Measurements from ENCODE around the gene ZNRF3. TPM values are rescaled to one million over a fixed set of nuclear protein-coding genes. Genes with fewer than 3 reads are reported as not detected.

The ZNRF3 gene
- polyA plus RNA-seq, 1 of the 3 experiments (the other 2 are of a cell fraction): 4.2 TPM

- H3K4me3 ChIP-seq (ENCODE audit: low read depth in 2 of 2, low read length in 1 of 2): no peak overlapping the region
- H3K9me3 ChIP-seq: no peaks in the 10 kb centered on the region
- H3K27ac ChIP-seq (ENCODE audit: low read depth in 2 of 2, low read length in 1 of 2): no peak overlapping the region
- no peak overlapping the region for H2AFZ ChIP-seq (ENCODE audit: low read depth)
- no peak for TF ChIP-seq MXI1 (IDR thresholded peaks at IDR 0.05; ENCODE audit: low read depth, low read length)
- no peak for TF ChIP-seq TEAD4 (IDR thresholded peaks at IDR 0.05; ENCODE audit: borderline replicate concordance, insufficient read depth)
- no peak for TF ChIP-seq NRF1 (IDR thresholded peaks at IDR 0.05; ENCODE audit: low read depth, low read length)
- TF ChIP-seq SMC3 (IDR thresholded peaks at IDR 0.05; ENCODE audit: low read depth, low read length): no peak
- TF ChIP-seq, protein P1, sequence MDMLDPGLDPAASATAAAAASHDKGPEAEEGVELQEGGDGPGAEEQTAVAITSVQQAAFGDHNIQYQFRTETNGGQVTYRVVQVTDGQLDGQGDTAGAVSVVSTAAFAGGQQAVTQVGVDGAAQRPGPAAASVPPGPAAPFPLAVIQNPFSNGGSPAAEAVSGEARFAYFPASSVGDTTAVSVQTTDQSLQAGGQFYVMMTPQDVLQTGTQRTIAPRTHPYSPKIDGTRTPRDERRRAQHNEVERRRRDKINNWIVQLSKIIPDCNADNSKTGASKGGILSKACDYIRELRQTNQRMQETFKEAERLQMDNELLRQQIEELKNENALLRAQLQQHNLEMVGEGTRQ (IDR thresholded peaks at IDR 0.05; ENCODE audit: borderline replicate concordance, low read depth, low read length): no peak
- TF ChIP-seq RXRA (IDR thresholded peaks at IDR 0.05; ENCODE audit: borderline replicate concordance, low read depth): no peak
- TF ChIP-seq GABPA (IDR thresholded peaks at IDR 0.05; ENCODE audit: low read depth): no peak
- TF ChIP-seq SIN3A (IDR thresholded peaks at IDR 0.05; ENCODE audit: borderline replicate concordance, low read depth, low read length): no peak
- TF ChIP-seq, protein P2, sequence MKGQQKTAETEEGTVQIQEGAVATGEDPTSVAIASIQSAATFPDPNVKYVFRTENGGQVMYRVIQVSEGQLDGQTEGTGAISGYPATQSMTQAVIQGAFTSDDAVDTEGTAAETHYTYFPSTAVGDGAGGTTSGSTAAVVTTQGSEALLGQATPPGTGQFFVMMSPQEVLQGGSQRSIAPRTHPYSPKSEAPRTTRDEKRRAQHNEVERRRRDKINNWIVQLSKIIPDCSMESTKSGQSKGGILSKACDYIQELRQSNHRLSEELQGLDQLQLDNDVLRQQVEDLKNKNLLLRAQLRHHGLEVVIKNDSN (IDR thresholded peaks at IDR 0.05; ENCODE audit: borderline replicate concordance, low read depth): no peak
- TF ChIP-seq, protein P3, sequence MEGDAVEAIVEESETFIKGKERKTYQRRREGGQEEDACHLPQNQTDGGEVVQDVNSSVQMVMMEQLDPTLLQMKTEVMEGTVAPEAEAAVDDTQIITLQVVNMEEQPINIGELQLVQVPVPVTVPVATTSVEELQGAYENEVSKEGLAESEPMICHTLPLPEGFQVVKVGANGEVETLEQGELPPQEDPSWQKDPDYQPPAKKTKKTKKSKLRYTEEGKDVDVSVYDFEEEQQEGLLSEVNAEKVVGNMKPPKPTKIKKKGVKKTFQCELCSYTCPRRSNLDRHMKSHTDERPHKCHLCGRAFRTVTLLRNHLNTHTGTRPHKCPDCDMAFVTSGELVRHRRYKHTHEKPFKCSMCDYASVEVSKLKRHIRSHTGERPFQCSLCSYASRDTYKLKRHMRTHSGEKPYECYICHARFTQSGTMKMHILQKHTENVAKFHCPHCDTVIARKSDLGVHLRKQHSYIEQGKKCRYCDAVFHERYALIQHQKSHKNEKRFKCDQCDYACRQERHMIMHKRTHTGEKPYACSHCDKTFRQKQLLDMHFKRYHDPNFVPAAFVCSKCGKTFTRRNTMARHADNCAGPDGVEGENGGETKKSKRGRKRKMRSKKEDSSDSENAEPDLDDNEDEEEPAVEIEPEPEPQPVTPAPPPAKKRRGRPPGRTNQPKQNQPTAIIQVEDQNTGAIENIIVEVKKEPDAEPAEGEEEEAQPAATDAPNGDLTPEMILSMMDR (IDR thresholded peaks at IDR 0.05): no peak
- TF ChIP-seq, protein P4, sequence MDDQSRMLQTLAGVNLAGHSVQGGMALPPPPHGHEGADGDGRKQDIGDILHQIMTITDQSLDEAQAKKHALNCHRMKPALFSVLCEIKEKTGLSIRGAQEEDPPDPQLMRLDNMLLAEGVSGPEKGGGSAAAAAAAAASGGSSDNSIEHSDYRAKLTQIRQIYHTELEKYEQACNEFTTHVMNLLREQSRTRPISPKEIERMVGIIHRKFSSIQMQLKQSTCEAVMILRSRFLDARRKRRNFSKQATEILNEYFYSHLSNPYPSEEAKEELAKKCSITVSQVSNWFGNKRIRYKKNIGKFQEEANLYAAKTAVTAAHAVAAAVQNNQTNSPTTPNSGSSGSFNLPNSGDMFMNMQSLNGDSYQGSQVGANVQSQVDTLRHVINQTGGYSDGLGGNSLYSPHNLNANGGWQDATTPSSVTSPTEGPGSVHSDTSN (IDR thresholded peaks at IDR 0.05): no peak
- no peaks in the 10 kb centered on the region for H4K20me1 ChIP-seq (ENCODE audit: insufficient read depth)
- WGBS (ENCODE audit: low lambda C conversion rate): 81% methylated on average over 4 of the region's 4 CpGs
- no peak for DNase-seq
- peaks cover 19% of the 10 kb centered on the region; the same call in 1 of the 2 replicates for H3K79me2 ChIP-seq (ENCODE audit: insufficient read depth)
- peaks cover 15 to 23% of the 10 kb centered on the region in 2 experiments for H3K4me1 ChIP-seq (ENCODE audit: control insufficient read depth in 1 of 2, insufficient read depth in 2 of 2, low read depth in 1 of 2, low read length in 1 of 2)
- no peak overlapping the region for H3K4me2 ChIP-seq
- H3K9me2 ChIP-seq: no peaks in the 10 kb centered on the region
- no peak overlapping the region for H3K9ac ChIP-seq
- no peaks in the 10 kb centered on the region for H3K27me3 ChIP-seq (ENCODE audit: insufficient read depth)
- POLR2A ChIA-PET: no interaction called here
- CTCF ChIA-PET: interaction anchor here (1.9 kb wide), 1 partner anchor 8 kb away, joined by 5 read pairs; no protein-coding TSS in a partner anchor
- H3K36me3 ChIP-seq (replicated peaks in 1 of 2; ENCODE audit: control insufficient read depth in 1 of 2, insufficient read depth in 2 of 2, low read length in 1 of 2): no peaks in the 10 kb centered on the region
- peaks cover 4% of the 10 kb centered on the region for H3F3A ChIP-seq (replicated peaks; ENCODE audit: insufficient read depth)
Measured at GRCh38 chr22:28978863-28979796, 95.8 kb downstream of the ZNRF3 start.

Measured in SK-N-SH (cell line).